Thoracic aorta (tissue), 2 donors: ENCODE data around the gene KCTD17. TPM values are rescaled to one million over a fixed set of nuclear protein-coding genes. Genes with fewer than 3 reads are reported as not detected.

Experiments
- ATAC-seq: fragments of 150-250 bp; one replicate; pipeline ENCODE4 v1.8.0; 2017; ENCODE audit warnings: low read depth; ENCODE audit not compliant: insufficient number of reproducible peaks, low FRiP score
- DNase-seq: peaks from one replicate; pipeline ENCODE4 v3.0.0-alpha.2; 2020; ENCODE audit warnings: low spot score
- H3K27ac ChIP-seq, 2 donors: fragments of 200-600 bp; sonication (generic); 1 replicate in 1 of 2; 2 replicates in 1 of 2; pipeline ENCODE4 v1.5.1; 2016; ENCODE audit warnings: mild to moderate bottlenecking in 2 of 2, moderate library complexity in 2 of 2
- H3K27me3 ChIP-seq: fragments of 200-600 bp; sonication (generic); replicated peaks from 2 replicates; pipeline ENCODE4 v1.6.0; 2016; ENCODE audit warnings: mild to moderate bottlenecking; ENCODE audit not compliant: insufficient read depth
- H3K36me3 ChIP-seq: fragments of 200-600 bp; sonication (generic); one replicate; pipeline ENCODE4 v1.5.1; 2016
- H3K4me1 ChIP-seq, 2 donors: fragments of 200-600 bp; sonication (generic); 1 replicate in 1 of 2; 2 replicates in 1 of 2; pipeline versions ENCODE4 v1.5.1 to v1.6.0; 2016; ENCODE audit warnings: low read depth in 2 of 2, mild to moderate bottlenecking in 1 of 2; ENCODE audit not compliant: control insufficient read depth in 1 of 2
- H3K4me3 ChIP-seq: fragments of 200-600 bp; sonication (generic); 2 replicates; pipeline ENCODE4 v1.5.1; 2016; ENCODE audit warnings: mild to moderate bottlenecking
- H3K9me3 ChIP-seq: fragments of 200-600 bp; sonication (generic); 2 replicates; pipeline ENCODE4 v1.5.1; 2016
- total RNA-seq, 2 donors: library from RNA; depleted of rRNA; stranded (reverse); fragments of >200 nt; gene quantifications; one replicate each; pipeline versions ENCODE4 v1.1.0 to v1.2.3, GENCODE V29; 2016
- TF ChIP-seq, protein P1 (sequence below): fragments of 200-600 bp; sonication (generic); IDR thresholded peaks from one replicate; pipeline ENCODE4 v1.5.1; 2019; ENCODE audit warnings: antibody characterized with exemption

The KCTD17 gene
- total RNA-seq, 2 donors from 2014 or later: 16.7 to 32.4 TPM

DNA sequence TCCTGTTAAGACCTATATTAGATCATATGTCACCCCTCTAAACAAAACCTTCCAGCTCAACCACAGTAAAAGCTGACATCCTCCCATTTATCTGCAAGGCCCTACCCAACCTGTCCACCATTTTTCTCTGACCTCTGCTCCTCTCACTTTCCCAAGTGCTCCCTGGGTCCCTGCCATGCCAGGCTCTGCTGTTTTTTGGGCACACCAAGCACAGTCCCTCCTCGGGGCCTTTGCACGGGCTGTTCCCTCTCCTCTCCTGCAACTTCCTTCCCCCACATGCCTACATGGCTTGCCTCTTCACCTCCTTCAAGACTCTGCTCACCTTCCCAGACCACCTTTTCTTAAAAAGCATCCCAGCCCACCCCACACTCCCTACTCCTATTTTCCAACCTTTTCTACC, 42.1 kb upstream of the KCTD17 start:
- Histone ChIP-seq H3K4me3 (no peak overlapping the region), H3K4me1 (no peaks in the 10 kb centered on the region), H3K27me3 (no peaks in the 10 kb centered on the region), H3K27ac (no peak overlapping the region), H3K9me3 (no peaks in the 10 kb centered on the region), H3K36me3 (no peaks in the 10 kb centered on the region)
- TF ChIP-seq, protein P1, sequence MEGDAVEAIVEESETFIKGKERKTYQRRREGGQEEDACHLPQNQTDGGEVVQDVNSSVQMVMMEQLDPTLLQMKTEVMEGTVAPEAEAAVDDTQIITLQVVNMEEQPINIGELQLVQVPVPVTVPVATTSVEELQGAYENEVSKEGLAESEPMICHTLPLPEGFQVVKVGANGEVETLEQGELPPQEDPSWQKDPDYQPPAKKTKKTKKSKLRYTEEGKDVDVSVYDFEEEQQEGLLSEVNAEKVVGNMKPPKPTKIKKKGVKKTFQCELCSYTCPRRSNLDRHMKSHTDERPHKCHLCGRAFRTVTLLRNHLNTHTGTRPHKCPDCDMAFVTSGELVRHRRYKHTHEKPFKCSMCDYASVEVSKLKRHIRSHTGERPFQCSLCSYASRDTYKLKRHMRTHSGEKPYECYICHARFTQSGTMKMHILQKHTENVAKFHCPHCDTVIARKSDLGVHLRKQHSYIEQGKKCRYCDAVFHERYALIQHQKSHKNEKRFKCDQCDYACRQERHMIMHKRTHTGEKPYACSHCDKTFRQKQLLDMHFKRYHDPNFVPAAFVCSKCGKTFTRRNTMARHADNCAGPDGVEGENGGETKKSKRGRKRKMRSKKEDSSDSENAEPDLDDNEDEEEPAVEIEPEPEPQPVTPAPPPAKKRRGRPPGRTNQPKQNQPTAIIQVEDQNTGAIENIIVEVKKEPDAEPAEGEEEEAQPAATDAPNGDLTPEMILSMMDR: no peak
- DNase-seq (no peak), ATAC-seq (no peak)

DNA sequence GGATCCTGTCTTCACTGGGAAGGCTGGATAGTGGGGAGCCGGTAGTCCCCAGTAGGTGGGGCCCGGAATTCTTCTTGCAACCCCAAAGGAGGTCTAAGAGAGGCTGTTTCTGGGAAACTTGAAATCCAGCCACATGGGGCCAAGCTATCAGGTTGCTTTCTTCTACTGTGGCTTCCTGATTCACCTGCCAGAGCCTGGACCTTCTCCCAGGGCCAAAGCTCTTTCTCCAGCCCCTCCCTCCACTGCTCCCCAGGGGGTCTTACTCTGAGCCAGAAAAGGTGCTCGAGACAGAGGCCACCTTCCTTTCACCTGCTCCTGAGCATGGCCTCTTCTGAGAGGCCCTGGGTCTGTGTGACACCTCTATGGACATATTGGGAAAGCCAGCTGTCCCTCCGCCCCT, 41.4 kb upstream of the KCTD17 start:
- no peaks in the 10 kb centered on the region for H3K36me3 ChIP-seq
- TF ChIP-seq, protein P1: no peak
- no peak overlapping the region for H3K4me3 ChIP-seq
- DNase-seq (no peak), ATAC-seq (no peak)
- no peaks in the 10 kb centered on the region for H3K27me3 ChIP-seq
- H3K9me3 ChIP-seq: no peaks in the 10 kb centered on the region
- H3K27ac ChIP-seq: no peak overlapping the region
- H3K4me1 ChIP-seq: no peaks in the 10 kb centered on the region

DNA sequence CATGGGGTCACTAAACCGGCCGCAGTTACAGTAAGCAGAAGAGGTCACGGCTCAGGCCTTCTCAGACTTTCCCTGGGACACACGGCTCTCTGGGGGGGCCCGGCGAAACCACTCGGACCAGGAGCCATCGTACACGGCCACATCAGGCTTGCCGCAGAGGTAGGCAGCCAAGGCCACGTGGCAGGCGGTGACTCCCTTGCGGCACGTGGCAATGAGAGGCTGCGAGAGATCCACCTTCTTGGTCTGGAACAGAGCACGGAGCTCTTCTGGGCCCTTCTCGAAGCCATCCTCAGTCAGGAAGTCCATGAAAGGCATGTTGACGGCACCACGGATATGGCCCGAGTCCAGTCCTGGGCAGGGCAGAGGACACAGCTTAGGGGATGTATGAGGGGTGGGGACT, 40.6 kb upstream of the KCTD17 start:
- DNase-seq (no peak), ATAC-seq (no peak)
- Histone ChIP-seq H3K36me3 (no peaks in the 10 kb centered on the region), H3K4me3 (no peak overlapping the region), H3K9me3 (no peaks in the 10 kb centered on the region), H3K4me1 (no peaks in the 10 kb centered on the region), H3K27ac (no peak overlapping the region), H3K27me3 (no peaks in the 10 kb centered on the region)
- TF ChIP-seq, protein P1: no peak

DNA sequence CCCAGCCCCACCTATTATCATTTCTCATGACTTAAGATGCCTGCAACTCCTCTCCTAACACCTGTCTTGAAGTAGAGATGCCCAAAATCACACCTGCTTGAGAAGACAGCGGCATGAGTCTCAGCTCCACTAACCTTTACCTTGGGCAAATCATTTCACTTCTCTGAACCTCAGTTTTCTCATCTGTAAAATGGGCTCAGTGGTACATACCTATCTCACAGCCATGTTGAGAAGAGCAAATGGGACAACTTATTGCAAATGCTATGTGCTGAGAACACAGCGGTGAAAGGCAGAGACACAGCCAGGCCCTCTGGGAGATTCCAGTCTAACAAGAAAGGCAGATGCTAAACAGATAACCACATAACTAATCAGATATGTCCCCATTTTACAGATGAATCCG, 40.1 kb upstream of the KCTD17 start:
- TF ChIP-seq, protein P1: no peak
- no peak overlapping the region for H3K4me3 ChIP-seq
- no peaks in the 10 kb centered on the region for H3K27me3 ChIP-seq
- no peaks in the 10 kb centered on the region for H3K36me3 ChIP-seq
- no peak overlapping the region for H3K27ac ChIP-seq
- H3K9me3 ChIP-seq: no peaks in the 10 kb centered on the region
- H3K4me1 ChIP-seq: no peaks in the 10 kb centered on the region
- DNase-seq (no peak), ATAC-seq (no peak)

DNA sequence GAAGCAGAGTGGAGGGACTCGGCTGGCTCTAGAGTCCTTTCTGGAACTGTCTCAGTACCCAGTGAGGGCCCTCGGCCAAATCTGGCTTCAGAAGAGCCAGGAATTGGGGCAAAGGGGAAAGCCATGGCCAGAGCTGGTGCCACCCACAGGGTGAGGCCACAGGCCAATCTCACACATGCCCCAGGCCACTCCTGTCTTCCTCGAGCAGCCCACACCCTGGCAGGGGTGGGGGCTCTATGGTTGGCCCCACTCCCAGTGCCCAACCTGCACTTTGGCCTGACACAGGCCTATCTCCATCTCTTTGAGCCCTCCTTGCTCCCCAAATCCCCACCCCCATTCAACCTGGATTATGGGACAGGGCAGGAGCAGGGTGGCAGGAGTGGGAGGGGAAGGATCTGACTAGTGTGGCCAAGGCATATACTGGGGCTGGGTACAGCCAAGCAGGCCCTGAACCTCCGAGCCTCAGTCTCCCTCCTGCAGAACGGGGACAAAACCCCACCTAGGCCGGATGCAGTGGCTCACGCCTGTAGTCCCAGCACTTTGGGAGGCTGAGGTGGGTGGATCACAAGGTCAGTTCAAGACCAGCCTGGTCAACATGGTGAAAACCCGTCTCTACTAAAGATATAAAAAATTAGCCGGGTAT, 39.2 kb upstream of the KCTD17 start:
- Histone ChIP-seq H3K4me3 (no peak overlapping the region), H3K27ac (no peak overlapping the region), H3K27me3 (no peaks in the 10 kb centered on the region), H3K9me3 (no peaks in the 10 kb centered on the region), H3K4me1 (peaks cover 4% of the 10 kb centered on the region in 2 donors), H3K36me3 (no peaks in the 10 kb centered on the region)
- TF ChIP-seq, protein P1: no peak
- ATAC-seq (no peak), DNase-seq (no peak)
